OCI-LY7 (cell line): ENCODE measurements around the gene RAN. TPM values are rescaled to one million over a fixed set of nuclear protein-coding genes. Genes with fewer than 3 reads are reported as not detected.

Experiments used
- BruUV-seq: library from RNA; stranded (reverse); fragments of 400-500 nt; replicated peaks from 2 replicates; lab custom pipeline; 2021; lab: Mats Ljungman, UMichigan
- CTCF ChIA-PET: fragments of 300-600 bp; sonication (Branson Sonifier 250); formaldehyde crosslinking; loops from one replicate; lab custom pipeline; 2022; ENCODE audit warnings: antibody characterized with exemption; ENCODE audit not compliant: unreplicated experiment; lab: Charles Lee
- POLR2A ChIA-PET: fragments of 300-600 bp; sonication (Branson Sonifier 250); formaldehyde crosslinking; loops from one replicate; lab custom pipeline; 2022; ENCODE audit warnings: antibody characterized with exemption; lab: Charles Lee
- DNase-seq: peaks from one replicate; pipeline ENCODE4 v3.0.0-alpha.2; 2015; ENCODE audit warnings: low spot score
- H2AFZ ChIP-seq: fragments of 200-600 bp; sonication (generic), shearing (Covaris generic); 2 replicates; pipeline ENCODE4 v1.6.1; 2014; ENCODE audit warnings: mild to moderate bottlenecking, antibody characterized with exemption, low read length, moderate library complexity
- H3K27ac ChIP-seq: fragments of 200-600 bp; sonication (generic); 2 replicates; pipeline ENCODE4 v1.5.1; 2014; ENCODE audit warnings: mixed run types, low read depth, mild to moderate bottlenecking, moderate library complexity, low read length, inconsistent platforms; ENCODE audit not compliant: poor library complexity, severe bottlenecking
- H3K36me3 ChIP-seq: fragments of 200-600 bp; sonication (generic); 2 replicates; pipeline ENCODE4 v1.6.1; 2014; ENCODE audit warnings: mild to moderate bottlenecking, antibody characterized with exemption, low read length, moderate library complexity, mixed read lengths; ENCODE audit not compliant: insufficient read depth
- H3K4me1 ChIP-seq: fragments of 200-600 bp; sonication (generic); 2 replicates; pipeline ENCODE4 v1.5.1; 2014; ENCODE audit warnings: mild to moderate bottlenecking, low read length; ENCODE audit not compliant: insufficient read depth, poor library complexity, severe bottlenecking
- H3K4me2 ChIP-seq: fragments of 200-600 bp; sonication (generic); 2 replicates; pipeline ENCODE4 v1.6.1; 2014; ENCODE audit warnings: mild to moderate bottlenecking, low read length
- H3K4me3 ChIP-seq: fragments of 200-600 bp; sonication (generic); 2 replicates; pipeline ENCODE4 v1.5.1; 2014; ENCODE audit warnings: mild to moderate bottlenecking, low read depth, low read length; ENCODE audit not compliant: poor library complexity, severe bottlenecking
- H3K79me2 ChIP-seq: fragments of 200-600 bp; sonication (generic); 2 replicates; pipeline ENCODE4 v1.6.1; 2016; ENCODE audit warnings: low read depth, mild to moderate bottlenecking, low read length, moderate library complexity, mixed read lengths; ENCODE audit not compliant: insufficient read depth
- H3K9me2 ChIP-seq: fragments of 200-600 bp; sonication (generic); 2 replicates; pipeline ENCODE4 v1.6.1; 2016; ENCODE audit warnings: mild to moderate bottlenecking, low read length, mixed read lengths; ENCODE audit not compliant: insufficient read depth
- H3K9me3 ChIP-seq: fragments of 200-600 bp; sonication (generic); 2 replicates; pipeline ENCODE4 v1.6.1; 2014; ENCODE audit warnings: mild to moderate bottlenecking, mixed run types, low read length, mixed read lengths
- H4K20me1 ChIP-seq: fragments of 200-600 bp; sonication (generic); 2 replicates; pipeline ENCODE4 v1.6.1; 2014; ENCODE audit warnings: mild to moderate bottlenecking, antibody characterized with exemption, low read length, moderate library complexity, mixed read lengths; ENCODE audit not compliant: insufficient read depth
- CTCF ChIP-seq: fragments of 200-600 bp; sonication (generic); conservative IDR thresholded peaks from 2 replicates; pipeline ENCODE4 v1.5.1; 2014; ENCODE audit warnings: mild to moderate bottlenecking, antibody characterized with exemption, low read length, moderate library complexity, mixed read lengths
- EZH2phosphoT487 ChIP-seq: fragments of 200-600 bp; sonication (generic); IDR thresholded peaks from 2 replicates; pipeline ENCODE4 v1.6.1; 2018; ENCODE audit warnings: low read depth, borderline replicate concordance, mild to moderate bottlenecking, mixed run types, antibody characterized with exemption, low read length, moderate library complexity, mixed read lengths
- intact Hi-C: fragments of 100-400 bp; cut with micrococcal nuclease; formaldehyde crosslinking; loops from one replicate; pipeline ENCODE4 v1.10.0; 2022; ENCODE audit not compliant: unreplicated experiment
- total RNA-seq, 2 experiments: library from RNA; depleted of rRNA in 1 of 2; stranded (reverse); fragments of >200 nt in 1 of 2; shearing (Covaris generic) in 1 of 2; gene quantifications; 2 replicates each; pipeline ENCODE4 v1.2.3, GENCODE V29; 2014 to 2022

Gene RAN
- total RNA-seq, 2 experiments from 2014 or later, result 1,462 to 1,957 TPM

GRCh38 chr12:130879781-130880389 lies 8.0 kb downstream of the RAN start:
- peak overlapping the region; percentile 66; the same call in 1 of the 2 replicates for H2AFZ ChIP-seq
- TF ChIP-seq EZH2phosphoT487, result no peak
- no peak for TF ChIP-seq CTCF
- peak overlapping the region; percentile 95 for H3K4me2 ChIP-seq
- no peaks in the 10 kb centered on the region for H3K9me2 ChIP-seq
- H3K36me3 ChIP-seq, result peaks cover 34% of the 10 kb centered on the region
- DNase-seq, result peak; percentile 44
- peak overlapping the region; percentile 96 for H3K27ac ChIP-seq
- H3K79me2 ChIP-seq, result peaks cover 28% of the 10 kb centered on the region
- peaks cover 65% of the 10 kb centered on the region for H3K4me1 ChIP-seq
- CTCF ChIA-PET, result no interaction called here
- H3K9me3 ChIP-seq, result no peaks in the 10 kb centered on the region
- POLR2A ChIA-PET, result interaction anchor here (1.3 kb wide), 1 partner anchor 9 kb away, joined by 4 read pairs; no protein-coding TSS in a partner anchor
- intact Hi-C loops, result loop anchor here (1.0 to 10.0 kb wide), 4 partner anchors 9 to 1185 kb away; no protein-coding TSS in a partner anchor
- H3K4me3 ChIP-seq, result peak overlapping the region; percentile 61
- BruUV-seq, result no TSS peak
- H4K20me1 ChIP-seq, result peaks cover 12% of the 10 kb centered on the region

GRCh38 chr12:130880411-130880885 lies 8.6 kb downstream of the RAN start:
- H3K4me2 ChIP-seq, result peak overlapping the region; percentile 95
- intact Hi-C loops, result no loop called here
- no peaks in the 10 kb centered on the region for H3K9me2 ChIP-seq
- H3K9me3 ChIP-seq, result no peaks in the 10 kb centered on the region
- no TSS peak for BruUV-seq
- CTCF ChIA-PET, result no interaction called here
- peaks cover 28% of the 10 kb centered on the region for H3K36me3 ChIP-seq
- POLR2A ChIA-PET, result interaction anchor here (1.3 kb wide), 1 partner anchor 10 kb away, joined by 4 read pairs; no protein-coding TSS in a partner anchor
- H3K79me2 ChIP-seq, result peaks cover 22% of the 10 kb centered on the region
- DNase-seq, result peak; percentile 60
- TF ChIP-seq CTCF (no peak), EZH2phosphoT487 (no peak)
- H3K4me3 ChIP-seq, result peak overlapping the region; percentile 61
- H4K20me1 ChIP-seq, result peaks cover 10% of the 10 kb centered on the region
- peaks cover 60% of the 10 kb centered on the region for H3K4me1 ChIP-seq
- peak overlapping the region; percentile 96 for H3K27ac ChIP-seq
- H2AFZ ChIP-seq, result peak overlapping the region; percentile 66; the same call in 1 of the 2 replicates

DNA sequence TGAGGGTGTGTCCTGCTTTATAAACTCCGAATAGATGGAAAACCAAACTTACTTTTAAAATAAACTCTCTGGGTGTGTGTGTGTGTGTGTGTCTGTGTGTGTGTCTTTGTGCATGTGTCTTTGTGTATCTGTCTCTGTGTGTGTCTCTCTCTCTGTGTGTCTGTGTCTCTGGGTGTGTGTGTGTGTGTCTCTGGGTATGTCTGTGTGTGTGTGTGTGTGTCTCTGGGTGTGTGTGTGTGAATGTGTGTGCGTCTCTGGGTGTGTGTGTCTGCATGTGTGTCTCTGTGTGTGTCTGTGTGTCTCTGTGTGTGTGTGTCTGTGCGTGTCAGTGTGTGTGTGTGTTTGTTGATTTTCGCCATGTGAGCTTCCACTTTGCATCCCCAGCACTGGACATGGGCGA lies 9.2 kb downstream of the RAN start:
- POLR2A ChIA-PET, result interaction anchor here (0.6 to 1.3 kb wide), 2 partner anchors 10 to 93 kb away, joined by 3 to 4 read pairs; no protein-coding TSS in a partner anchor
- TF ChIP-seq EZH2phosphoT487 (no peak), CTCF (no peak)
- peak overlapping the region; percentile 95 for H3K4me2 ChIP-seq
- no peak for DNase-seq
- CTCF ChIA-PET, result no interaction called here
- H3K27ac ChIP-seq, result peak overlapping the region; percentile 96
- H2AFZ ChIP-seq, result peak overlapping the region; percentile 66; the same call in 1 of the 2 replicates
- no peaks in the 10 kb centered on the region for H3K9me2 ChIP-seq
- H3K4me3 ChIP-seq, result peak overlapping the region; percentile 61
- BruUV-seq, result no TSS peak
- H3K36me3 ChIP-seq, result peaks cover 22% of the 10 kb centered on the region
- intact Hi-C loops, result no loop called here
- no peaks in the 10 kb centered on the region for H3K9me3 ChIP-seq
- peaks cover 10% of the 10 kb centered on the region for H4K20me1 ChIP-seq
- H3K79me2 ChIP-seq, result peaks cover 16% of the 10 kb centered on the region
- H3K4me1 ChIP-seq, result peaks cover 54% of the 10 kb centered on the region
